WI38 (cell line): ENCODE measurements around the gene LIPJ.

ENCODE experiments used
- H3K4me3 ChIP-seq: 2 replicates; pipeline ENCODE4 v1.5.1; 2011; ENCODE audit warnings: low read depth, mild to moderate bottlenecking, control low read depth, low read length
- TF ChIP-seq, protein P1 (sequence below): IDR thresholded peaks from 2 replicates; pipeline ENCODE4 v1.5.1; 2012; ENCODE audit warnings: low read depth, mild to moderate bottlenecking, control low read depth, low read length

The LIPJ gene

DNA sequence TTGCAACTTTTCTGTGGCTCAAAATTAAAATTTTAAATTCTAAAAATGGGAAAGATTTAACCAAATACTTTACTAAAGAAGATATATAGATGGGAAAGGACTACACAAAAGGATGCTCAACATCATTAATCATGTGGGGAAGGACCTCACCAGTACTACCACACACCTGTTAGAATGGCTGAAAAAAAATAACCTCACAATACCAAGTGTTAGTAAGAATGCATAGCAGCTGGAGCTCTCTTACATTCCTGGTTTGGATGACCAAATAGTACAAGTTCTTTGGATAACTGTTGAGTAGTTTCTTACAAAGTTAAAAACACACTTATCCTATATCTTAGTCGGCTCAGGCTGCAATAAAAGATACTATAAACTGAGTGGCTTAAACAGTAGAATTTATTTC lies 33.9 kb downstream of the LIPJ start:
- H3K4me3 ChIP-seq, result no peak overlapping the region
- TF ChIP-seq, protein P1, sequence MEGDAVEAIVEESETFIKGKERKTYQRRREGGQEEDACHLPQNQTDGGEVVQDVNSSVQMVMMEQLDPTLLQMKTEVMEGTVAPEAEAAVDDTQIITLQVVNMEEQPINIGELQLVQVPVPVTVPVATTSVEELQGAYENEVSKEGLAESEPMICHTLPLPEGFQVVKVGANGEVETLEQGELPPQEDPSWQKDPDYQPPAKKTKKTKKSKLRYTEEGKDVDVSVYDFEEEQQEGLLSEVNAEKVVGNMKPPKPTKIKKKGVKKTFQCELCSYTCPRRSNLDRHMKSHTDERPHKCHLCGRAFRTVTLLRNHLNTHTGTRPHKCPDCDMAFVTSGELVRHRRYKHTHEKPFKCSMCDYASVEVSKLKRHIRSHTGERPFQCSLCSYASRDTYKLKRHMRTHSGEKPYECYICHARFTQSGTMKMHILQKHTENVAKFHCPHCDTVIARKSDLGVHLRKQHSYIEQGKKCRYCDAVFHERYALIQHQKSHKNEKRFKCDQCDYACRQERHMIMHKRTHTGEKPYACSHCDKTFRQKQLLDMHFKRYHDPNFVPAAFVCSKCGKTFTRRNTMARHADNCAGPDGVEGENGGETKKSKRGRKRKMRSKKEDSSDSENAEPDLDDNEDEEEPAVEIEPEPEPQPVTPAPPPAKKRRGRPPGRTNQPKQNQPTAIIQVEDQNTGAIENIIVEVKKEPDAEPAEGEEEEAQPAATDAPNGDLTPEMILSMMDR, result no peak

DNA sequence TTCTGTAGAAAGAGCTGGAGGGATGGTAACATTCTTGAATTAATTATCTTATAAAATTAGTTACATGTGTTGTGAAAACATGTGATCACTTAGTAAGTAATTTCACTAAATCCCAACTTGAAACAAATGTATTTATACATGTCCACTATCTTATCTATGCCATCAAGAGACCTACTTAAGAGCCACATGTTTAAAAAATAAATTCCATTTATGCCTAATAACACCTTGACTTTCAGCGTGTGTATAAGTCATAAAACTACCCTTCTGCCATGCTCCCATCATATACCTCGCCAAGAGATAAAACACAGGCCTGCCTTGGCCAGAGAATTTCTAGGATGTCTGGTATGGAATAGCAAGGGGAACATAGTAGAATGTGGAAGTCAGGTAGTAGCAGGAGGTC lies 37.3 kb downstream of the LIPJ start:
- H3K4me3 ChIP-seq, result no peak overlapping the region
- TF ChIP-seq, protein P1, result no peak

DNA sequence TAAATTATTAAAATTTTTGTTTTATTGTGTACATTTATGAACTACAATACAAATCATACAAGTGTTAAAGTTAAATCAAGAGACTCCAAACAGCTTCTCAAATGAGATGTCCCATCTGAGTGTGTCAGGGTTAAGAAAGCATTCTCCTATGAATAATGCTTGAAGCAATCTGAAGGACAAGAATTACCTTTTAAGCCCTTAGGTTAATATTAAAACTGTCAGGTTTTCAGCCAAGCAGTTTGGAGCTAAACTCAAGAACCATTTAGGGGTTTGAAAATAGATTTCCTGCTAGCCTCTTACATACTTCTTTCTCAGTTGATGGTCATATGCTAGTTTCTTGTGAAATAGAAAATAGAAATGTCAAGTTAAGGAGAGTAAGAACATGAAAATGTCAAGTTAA lies 38.3 kb downstream of the LIPJ start:
- TF ChIP-seq, protein P1, result no peak
- no peak overlapping the region for H3K4me3 ChIP-seq

DNA sequence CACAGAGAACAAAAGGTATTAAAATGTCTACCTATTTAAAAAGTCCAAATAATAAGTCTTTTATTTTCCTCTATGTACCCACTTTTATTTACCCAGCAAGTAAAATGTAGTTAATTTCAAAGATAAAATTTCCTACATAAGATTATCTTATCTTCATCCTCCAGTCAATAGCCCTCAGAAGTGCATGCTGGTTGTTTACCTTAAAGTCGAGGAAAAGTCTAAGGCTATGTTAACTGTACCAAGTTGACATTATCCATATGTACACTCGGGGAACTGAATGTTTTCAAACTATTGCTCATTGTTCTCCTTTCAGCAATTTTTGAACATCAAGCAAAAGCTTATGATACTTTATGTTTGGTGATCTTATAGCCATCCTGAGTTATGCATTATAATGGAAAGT lies 53.6 kb downstream of the LIPJ start:
- TF ChIP-seq, protein P1, result no peak
- no peak overlapping the region for H3K4me3 ChIP-seq

DNA sequence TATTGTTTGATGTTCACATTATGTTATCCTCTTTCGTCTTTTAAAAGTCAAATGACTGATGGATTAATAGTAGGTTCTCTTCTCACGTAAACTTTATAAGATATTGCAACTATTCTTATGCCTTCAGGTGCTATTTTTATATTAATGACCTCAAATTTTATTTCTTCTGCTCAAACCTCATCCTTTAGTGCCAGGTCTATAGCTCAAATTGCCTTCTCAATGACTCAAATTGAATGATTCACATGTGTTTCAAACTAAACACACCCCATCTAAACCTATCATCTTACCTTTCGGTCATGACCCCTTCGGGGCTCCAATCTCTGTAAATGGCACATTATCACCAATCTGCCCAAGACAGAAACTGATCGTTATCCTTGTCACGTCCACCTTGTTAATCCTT lies 55.6 kb downstream of the LIPJ start:
- no peak overlapping the region for H3K4me3 ChIP-seq
- TF ChIP-seq, protein P1, result no peak

DNA sequence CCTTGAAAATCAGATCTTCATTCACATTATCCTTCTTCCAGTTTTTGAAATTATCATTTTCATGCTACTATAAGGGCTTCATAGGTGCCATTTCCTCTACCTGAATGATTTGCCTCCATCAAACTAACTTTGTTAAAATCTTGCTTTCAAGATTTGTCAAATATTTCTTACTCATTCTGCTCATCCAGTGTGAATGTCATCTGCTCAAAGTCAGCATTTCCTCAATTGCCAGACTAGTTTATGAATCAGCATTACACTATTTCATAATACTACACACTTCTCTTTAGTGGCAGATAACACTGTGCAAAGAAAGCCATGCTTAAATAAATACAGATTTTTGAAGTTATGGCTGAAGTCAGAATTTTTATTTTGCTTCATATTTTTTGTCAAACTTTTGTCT lies 56.4 kb downstream of the LIPJ start:
- TF ChIP-seq, protein P1, result no peak
- no peak overlapping the region for H3K4me3 ChIP-seq

DNA sequence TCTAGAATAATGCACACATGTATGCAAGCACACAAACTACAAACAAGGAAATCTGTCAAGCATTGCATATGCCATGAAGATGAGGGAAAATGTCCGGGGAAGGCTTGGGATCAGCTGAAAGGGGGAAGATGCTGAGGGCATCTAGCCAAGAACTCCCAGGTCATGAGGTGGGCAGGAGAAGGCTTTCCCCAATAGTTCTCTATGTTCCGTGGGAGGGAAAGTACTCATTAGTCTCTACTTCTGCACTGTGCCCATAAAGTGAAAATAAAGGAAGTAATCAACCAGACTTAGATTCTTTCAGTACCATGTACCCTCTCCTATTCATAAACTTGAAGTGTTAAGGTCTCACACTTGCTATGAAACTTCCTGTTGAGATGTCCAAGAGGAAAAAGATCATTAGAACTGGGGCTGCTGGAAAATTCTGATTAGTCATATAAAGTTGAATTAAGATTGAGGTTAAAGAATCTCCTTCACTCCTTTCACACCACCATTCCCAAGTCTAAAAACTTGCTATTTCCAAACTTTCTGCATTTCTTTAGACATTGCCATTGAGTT lies 60.6 kb downstream of the LIPJ start:
- H3K4me3 ChIP-seq, result no peak overlapping the region
- TF ChIP-seq, protein P1, result no peak
